Fibroblast of mammary gland (primary cell): ENCODE results near the gene ITGA3.

Experiments used
- DNase-seq: peaks from one replicate; pipeline ENCODE4 v3.0.0-alpha.2; 2010; ENCODE audit warnings: low read depth
- H3K4me3 ChIP-seq: 2 replicates; pipeline ENCODE4 v1.5.1; 2011; ENCODE audit warnings: low read depth, mild to moderate bottlenecking, low read length, moderate library complexity; ENCODE audit not compliant: control insufficient read depth
- CTCF ChIP-seq: conservative IDR thresholded peaks from 2 replicates; pipeline ENCODE4 v1.5.1; 2011; ENCODE audit warnings: low read depth, low read length, inconsistent platforms; ENCODE audit not compliant: control insufficient read depth, insufficient read depth

ITGA3 gene

GRCh38 chr17:50130559-50131305 lies 74.8 kb downstream of the ITGA3 start:
- H3K4me3 ChIP-seq, result no peak overlapping the region
- no peak for DNase-seq
- no peak for TF ChIP-seq CTCF

- no peak for DNase-seq
- TF ChIP-seq CTCF, result no peak
Measured at GRCh38 chr17:50132104-50132794, 76.3 kb downstream of the ITGA3 start.

GRCh38 chr17:50133028-50133768 lies 77.3 kb downstream of the ITGA3 start:
- TF ChIP-seq CTCF, result no peak
- H3K4me3 ChIP-seq, result no peak overlapping the region
- DNase-seq, result peak; percentile 43

More at GRCh38 chr17:50132104-50132794, 76.3 kb downstream of the ITGA3 start:
- H3K4me3 ChIP-seq, result no peak overlapping the region

GRCh38 chr17:50133769-50134099 lies 77.8 kb downstream of the ITGA3 start:
- no peak for DNase-seq
- no peak for TF ChIP-seq CTCF
- no peak overlapping the region for H3K4me3 ChIP-seq

GRCh38 chr17:50134206-50135110 lies 78.5 kb downstream of the ITGA3 start:
- DNase-seq, result no peak
- no peak overlapping the region for H3K4me3 ChIP-seq
- no peak for TF ChIP-seq CTCF
